KMS-11 (cell line): ENCODE data around the gene KTN1.

Experiments
- H2AFZ ChIP-seq: fragments of 200-600 bp; sonication (generic); 2 replicates; pipeline ENCODE4 v1.6.1; 2016; ENCODE audit warnings: antibody characterized with exemption, mixed run types, low read depth
- H3K27ac ChIP-seq: fragments of 200-600 bp; sonication (generic); 2 replicates; pipeline ENCODE4 v1.6.1; 2016; ENCODE audit warnings: mild to moderate bottlenecking, mixed run types
- H3K27me3 ChIP-seq: fragments of 200-600 bp; sonication (generic); 2 replicates; pipeline ENCODE4 v1.6.1; 2017; ENCODE audit warnings: mild to moderate bottlenecking, low read depth, mixed run types, moderate library complexity; ENCODE audit not compliant: insufficient read depth
- H3K36me3 ChIP-seq: fragments of 200-600 bp; sonication (generic); 2 replicates; pipeline ENCODE4 v1.6.1; 2017; ENCODE audit warnings: mild to moderate bottlenecking, mixed run types; ENCODE audit not compliant: insufficient read depth
- H3K4me1 ChIP-seq: fragments of 200-600 bp; sonication (generic); 2 replicates; pipeline ENCODE4 v1.6.1; 2016; ENCODE audit warnings: mild to moderate bottlenecking, low read depth, mixed run types; ENCODE audit not compliant: poor library complexity, severe bottlenecking
- H3K4me2 ChIP-seq: fragments of 200-600 bp; sonication (generic); 2 replicates; pipeline ENCODE4 v1.7.0; 2016; ENCODE audit warnings: mild to moderate bottlenecking, mixed run types
- H3K4me3 ChIP-seq: fragments of 200-600 bp; sonication (generic); IDR thresholded peaks from 2 replicates; pipeline ENCODE4 v1.6.1; 2017; ENCODE audit warnings: low read depth, low read length, mixed read lengths; ENCODE audit not compliant: insufficient read depth
- H3K79me2 ChIP-seq: fragments of 200-600 bp; sonication (generic); 2 replicates; pipeline ENCODE4 v1.6.1; 2016; ENCODE audit warnings: low read depth, mixed run types; ENCODE audit not compliant: insufficient read depth
- H3K9ac ChIP-seq: fragments of 200-600 bp; sonication (generic); 2 replicates; pipeline ENCODE4 v1.6.1; 2016; ENCODE audit warnings: mild to moderate bottlenecking, mixed run types
- H4K20me1 ChIP-seq: fragments of 200-600 bp; sonication (generic); 2 replicates; pipeline ENCODE4 v1.6.1; 2016; ENCODE audit warnings: mild to moderate bottlenecking, mixed run types; ENCODE audit not compliant: insufficient read depth
- TF ChIP-seq, protein P1 (sequence below): fragments of 200-600 bp; sonication (generic); conservative IDR thresholded peaks from 2 replicates; pipeline ENCODE4 v1.6.1; 2017; ENCODE audit warnings: low read depth, mild to moderate bottlenecking, antibody characterized with exemption, low read length, moderate library complexity, mixed read lengths

The KTN1 gene

DNA sequence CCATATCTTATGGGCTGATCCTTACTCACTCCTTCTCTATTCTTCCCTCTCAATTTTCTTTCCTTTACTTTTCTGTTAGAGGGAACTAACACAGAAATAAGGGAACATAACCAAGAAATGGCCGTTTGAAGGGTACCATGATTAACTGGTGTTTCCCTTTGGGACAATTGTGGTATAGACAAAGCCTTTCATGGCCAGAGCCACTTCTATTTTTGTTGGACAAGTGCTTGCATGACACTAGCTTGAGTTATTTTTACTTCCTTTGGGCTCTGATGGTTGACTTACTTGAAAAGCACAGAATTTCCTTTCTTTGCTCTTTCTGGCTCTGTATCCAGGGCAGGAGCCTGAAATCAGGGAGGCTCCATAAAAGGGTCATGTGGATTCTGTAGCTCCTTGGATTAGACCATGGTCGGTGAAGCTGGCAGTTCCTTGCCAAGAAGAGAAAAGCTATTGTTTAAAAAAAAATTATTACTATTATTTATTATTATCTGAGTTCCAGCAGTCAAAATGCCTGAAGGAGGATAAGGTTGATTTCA lies 130.6 kb downstream of the KTN1 start:
- Histone ChIP-seq H2AFZ (no peak overlapping the region), H3K27me3 (no peaks in the 10 kb centered on the region), H3K27ac (no peak overlapping the region), H3K36me3 (no peaks in the 10 kb centered on the region), H4K20me1 (no peaks in the 10 kb centered on the region), H3K9ac (no peak overlapping the region), H3K4me3 (no peak overlapping the region), H3K4me2 (no peak overlapping the region), H3K4me1 (peaks cover 8% of the 10 kb centered on the region), H3K79me2 (no peaks in the 10 kb centered on the region)
- TF ChIP-seq, protein P1, sequence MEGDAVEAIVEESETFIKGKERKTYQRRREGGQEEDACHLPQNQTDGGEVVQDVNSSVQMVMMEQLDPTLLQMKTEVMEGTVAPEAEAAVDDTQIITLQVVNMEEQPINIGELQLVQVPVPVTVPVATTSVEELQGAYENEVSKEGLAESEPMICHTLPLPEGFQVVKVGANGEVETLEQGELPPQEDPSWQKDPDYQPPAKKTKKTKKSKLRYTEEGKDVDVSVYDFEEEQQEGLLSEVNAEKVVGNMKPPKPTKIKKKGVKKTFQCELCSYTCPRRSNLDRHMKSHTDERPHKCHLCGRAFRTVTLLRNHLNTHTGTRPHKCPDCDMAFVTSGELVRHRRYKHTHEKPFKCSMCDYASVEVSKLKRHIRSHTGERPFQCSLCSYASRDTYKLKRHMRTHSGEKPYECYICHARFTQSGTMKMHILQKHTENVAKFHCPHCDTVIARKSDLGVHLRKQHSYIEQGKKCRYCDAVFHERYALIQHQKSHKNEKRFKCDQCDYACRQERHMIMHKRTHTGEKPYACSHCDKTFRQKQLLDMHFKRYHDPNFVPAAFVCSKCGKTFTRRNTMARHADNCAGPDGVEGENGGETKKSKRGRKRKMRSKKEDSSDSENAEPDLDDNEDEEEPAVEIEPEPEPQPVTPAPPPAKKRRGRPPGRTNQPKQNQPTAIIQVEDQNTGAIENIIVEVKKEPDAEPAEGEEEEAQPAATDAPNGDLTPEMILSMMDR: no peak

DNA sequence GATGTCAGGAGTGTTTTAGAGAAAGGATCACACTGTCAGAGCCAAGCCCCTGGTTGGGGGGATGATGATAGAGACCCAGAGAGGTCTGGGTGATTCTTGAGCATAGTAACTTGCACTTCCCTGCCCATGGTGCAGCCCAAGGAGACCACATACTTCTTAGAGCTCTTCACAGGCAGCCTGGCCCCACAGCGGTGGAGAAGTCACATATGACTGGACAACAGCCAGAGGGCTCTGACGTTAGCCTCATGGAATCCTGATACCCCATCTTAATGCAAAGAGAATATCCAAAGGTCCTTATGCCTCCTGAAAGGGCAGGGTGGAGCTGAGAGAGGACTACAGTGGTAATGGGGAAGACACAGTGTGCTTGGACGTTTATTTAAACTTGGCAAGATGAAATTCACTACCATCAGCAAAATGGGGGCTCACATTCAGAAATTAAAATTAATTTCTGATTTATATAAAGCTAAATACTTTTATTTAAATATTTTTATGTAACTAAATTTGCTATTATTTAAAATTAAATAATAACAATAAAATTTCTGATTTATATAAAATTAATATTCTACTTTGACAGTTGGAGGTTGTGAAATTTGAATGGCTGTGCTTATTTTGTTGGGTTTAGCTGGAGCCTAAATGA lies 131.3 kb downstream of the KTN1 start:
- TF ChIP-seq, protein P1: no peak
- no peaks in the 10 kb centered on the region for H3K79me2 ChIP-seq
- no peak overlapping the region for H3K4me3 ChIP-seq
- peaks cover 1% of the 10 kb centered on the region for H3K4me1 ChIP-seq
- H4K20me1 ChIP-seq: no peaks in the 10 kb centered on the region
- no peak overlapping the region for H3K9ac ChIP-seq
- no peaks in the 10 kb centered on the region for H3K27me3 ChIP-seq
- no peaks in the 10 kb centered on the region for H3K36me3 ChIP-seq
- H2AFZ ChIP-seq: no peak overlapping the region
- H3K27ac ChIP-seq: no peak overlapping the region
- no peak overlapping the region for H3K4me2 ChIP-seq

DNA sequence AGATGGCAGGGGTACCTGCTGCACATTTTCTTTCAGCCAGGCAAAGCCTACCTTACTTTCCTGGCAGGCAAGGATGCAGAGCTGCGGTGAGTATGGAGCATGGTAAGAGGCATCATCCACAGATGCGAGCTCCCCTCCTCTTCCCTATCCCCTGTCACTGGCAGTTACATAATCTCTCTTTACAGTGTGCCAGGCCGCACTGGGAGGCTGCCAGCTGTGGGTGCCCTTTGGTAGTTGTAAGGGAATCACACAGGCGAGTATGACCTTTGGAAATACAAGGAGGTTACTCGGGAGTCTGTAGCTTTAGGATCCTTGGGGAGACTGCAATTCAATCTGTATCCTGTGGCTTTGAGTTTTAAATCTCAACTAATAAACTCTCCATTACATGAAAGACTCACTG lies 132.5 kb downstream of the KTN1 start:
- no peaks in the 10 kb centered on the region for H3K79me2 ChIP-seq
- no peaks in the 10 kb centered on the region for H3K4me1 ChIP-seq
- no peak overlapping the region for H3K9ac ChIP-seq
- H2AFZ ChIP-seq: no peak overlapping the region
- no peak overlapping the region for H3K4me2 ChIP-seq
- TF ChIP-seq, protein P1: no peak
- H3K36me3 ChIP-seq: no peaks in the 10 kb centered on the region
- H3K27ac ChIP-seq: no peak overlapping the region
- H3K27me3 ChIP-seq: no peaks in the 10 kb centered on the region
- no peaks in the 10 kb centered on the region for H4K20me1 ChIP-seq
- no peak overlapping the region for H3K4me3 ChIP-seq

DNA sequence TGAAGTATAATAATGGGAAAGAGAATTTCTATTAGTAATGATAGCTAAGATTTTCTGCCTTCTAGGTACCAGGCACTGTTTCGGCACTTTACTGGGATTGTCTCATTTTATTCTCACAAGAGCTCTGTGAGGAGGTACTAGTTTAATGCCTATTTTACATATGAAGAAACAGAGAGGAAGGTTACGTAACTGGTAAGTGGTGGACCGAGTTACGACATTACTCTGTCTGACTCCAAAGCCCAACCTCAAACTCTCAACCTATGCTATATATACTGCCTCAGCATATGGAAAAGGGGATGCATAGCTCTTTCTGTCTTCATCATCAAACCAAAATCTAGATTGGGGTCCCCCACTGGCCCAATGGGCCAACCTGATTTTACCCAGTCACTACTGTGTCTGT lies 133.5 kb downstream of the KTN1 start:
- no peak overlapping the region for H3K4me2 ChIP-seq
- H3K79me2 ChIP-seq: no peaks in the 10 kb centered on the region
- TF ChIP-seq, protein P1: no peak
- no peak overlapping the region for H2AFZ ChIP-seq
- no peak overlapping the region for H3K27ac ChIP-seq
- no peaks in the 10 kb centered on the region for H3K27me3 ChIP-seq
- no peaks in the 10 kb centered on the region for H3K36me3 ChIP-seq
- no peaks in the 10 kb centered on the region for H3K4me1 ChIP-seq
- no peaks in the 10 kb centered on the region for H4K20me1 ChIP-seq
- H3K4me3 ChIP-seq: no peak overlapping the region
- no peak overlapping the region for H3K9ac ChIP-seq
